ENCODE results near the gene CCDC80.

CCDC80 gene

DNA sequence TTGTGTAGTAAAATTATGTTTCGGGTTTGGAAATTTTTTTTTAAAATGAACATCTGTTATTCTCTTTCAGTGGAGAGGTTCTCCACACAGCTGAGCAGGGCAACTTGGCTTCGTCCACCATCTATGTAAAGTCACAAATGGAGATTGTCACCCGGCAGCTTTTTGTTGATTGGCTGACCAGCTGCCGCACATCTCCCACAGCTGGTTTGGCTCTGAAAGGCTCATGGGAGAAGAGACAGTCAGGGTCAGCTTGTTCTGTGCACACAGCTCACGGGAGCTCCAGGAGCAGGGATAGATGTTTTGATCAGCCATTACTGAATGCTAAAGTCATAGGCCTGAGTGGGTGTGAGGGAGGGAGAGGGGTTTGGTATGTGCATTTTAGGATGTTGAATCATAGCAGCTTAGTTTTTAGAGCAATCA lies 12.9 kb upstream of the CCDC80 start:
- TF ChIP-seq MYNN (tag by site-specific recombination; IDR thresholded peaks at IDR 0.05; ENCODE audit: borderline replicate concordance), result no peak
- TF ChIP-seq, protein P1, sequence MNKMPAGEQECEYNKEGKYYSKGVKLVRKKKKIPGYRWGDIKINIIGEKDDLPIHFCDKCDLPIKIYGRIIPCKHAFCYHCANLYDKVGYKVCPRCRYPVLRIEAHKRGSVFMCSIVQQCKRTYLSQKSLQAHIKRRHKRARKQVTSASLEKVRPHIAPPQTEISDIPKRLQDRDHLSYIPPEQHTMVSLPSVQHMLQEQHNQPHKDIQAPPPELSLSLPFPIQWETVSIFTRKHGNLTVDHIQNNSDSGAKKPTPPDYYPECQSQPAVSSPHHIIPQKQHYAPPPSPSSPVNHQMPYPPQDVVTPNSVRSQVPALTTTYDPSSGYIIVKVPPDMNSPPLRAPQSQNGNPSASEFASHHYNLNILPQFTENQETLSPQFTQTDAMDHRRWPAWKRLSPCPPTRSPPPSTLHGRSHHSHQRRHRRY (tag by site-specific recombination; IDR thresholded peaks at IDR 0.05), result no peak
- H3K27ac ChIP-seq (ENCODE audit: extremely low read depth, low read depth, low read length), result no peak overlapping the region
- H3K4me1 ChIP-seq (ENCODE audit: control insufficient read depth, insufficient read depth, low read length), result no peaks in the 10 kb centered on the region
- POLR2A ChIA-PET, result no interaction called here
- CTCF ChIA-PET, result interaction anchor here (0.8 to 1.1 kb wide), 4 partner anchors 10 to 31 kb away, joined by 3 to 4 read pairs (median 4); no protein-coding TSS in a partner anchor
- H3K36me3 ChIP-seq (ENCODE audit: control insufficient read depth in 2 of 2, insufficient read depth in 1 of 2, low read length in 2 of 2), result no peaks in the 10 kb centered on the region
- H3K9me3 ChIP-seq (ENCODE audit: control insufficient read depth, insufficient read depth, low read depth, low read length), result no peaks in the 10 kb centered on the region
- H3K4me3 ChIP-seq (ENCODE audit: low read depth, low read length), result no peak overlapping the region

DNA sequence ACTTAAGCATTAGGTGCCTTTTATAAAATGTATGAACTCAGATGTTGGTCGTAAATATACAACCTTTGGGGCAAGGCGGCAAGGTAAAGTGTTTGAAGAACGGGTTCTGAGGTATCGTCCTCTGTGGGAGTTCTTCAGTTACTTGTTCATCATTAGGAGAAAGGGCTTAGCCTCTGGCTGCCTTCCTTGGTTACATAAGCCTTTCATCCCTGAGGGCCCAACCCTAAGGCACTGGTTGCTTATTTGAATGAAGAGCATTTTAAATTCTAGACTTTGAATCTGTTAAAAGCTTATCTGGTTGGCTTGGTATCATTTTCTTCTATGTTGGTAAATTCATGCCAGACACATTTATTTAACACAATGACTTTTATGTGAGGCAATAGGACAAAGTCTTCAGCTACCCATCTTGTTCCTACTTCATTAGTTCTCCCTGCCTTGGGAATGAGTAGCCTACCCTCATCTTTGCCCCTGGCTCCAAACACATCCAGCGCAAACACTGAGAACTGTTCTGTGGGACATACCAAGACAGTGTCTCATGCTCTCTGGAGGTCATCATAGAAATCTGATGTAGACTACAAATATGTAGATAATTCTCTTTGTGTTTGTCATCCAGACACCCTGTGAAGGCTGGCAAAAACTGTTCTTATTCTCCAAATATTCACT lies 12.4 kb upstream of the CCDC80 start:
- Histone ChIP-seq H3K4me3 (ENCODE audit: low read depth, low read length) (no peak overlapping the region), H3K4me1 (ENCODE audit: control insufficient read depth, insufficient read depth, low read length) (no peaks in the 10 kb centered on the region), H3K9me3 (ENCODE audit: control insufficient read depth, insufficient read depth, low read depth, low read length) (no peaks in the 10 kb centered on the region), H3K27ac (ENCODE audit: extremely low read depth, low read depth, low read length) (no peak overlapping the region), H3K36me3 (ENCODE audit: control insufficient read depth in 2 of 2, insufficient read depth in 1 of 2, low read length in 2 of 2) (no peaks in the 10 kb centered on the region)
- TF ChIP-seq BCL11B (tag by site-specific recombination; IDR thresholded peaks at IDR 0.05; ENCODE audit: low read depth), result no peak
- TF ChIP-seq SCRT2 (tag by site-specific recombination; IDR thresholded peaks at IDR 0.05), result no peak
- TF ChIP-seq, protein P2, sequence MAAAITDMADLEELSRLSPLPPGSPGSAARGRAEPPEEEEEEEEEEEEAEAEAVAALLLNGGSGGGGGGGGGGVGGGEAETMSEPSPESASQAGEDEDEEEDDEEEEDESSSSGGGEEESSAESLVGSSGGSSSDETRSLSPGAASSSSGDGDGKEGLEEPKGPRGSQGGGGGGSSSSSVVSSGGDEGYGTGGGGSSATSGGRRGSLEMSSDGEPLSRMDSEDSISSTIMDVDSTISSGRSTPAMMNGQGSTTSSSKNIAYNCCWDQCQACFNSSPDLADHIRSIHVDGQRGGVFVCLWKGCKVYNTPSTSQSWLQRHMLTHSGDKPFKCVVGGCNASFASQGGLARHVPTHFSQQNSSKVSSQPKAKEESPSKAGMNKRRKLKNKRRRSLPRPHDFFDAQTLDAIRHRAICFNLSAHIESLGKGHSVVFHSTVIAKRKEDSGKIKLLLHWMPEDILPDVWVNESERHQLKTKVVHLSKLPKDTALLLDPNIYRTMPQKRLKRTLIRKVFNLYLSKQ (tag by site-specific recombination; IDR thresholded peaks at IDR 0.05; ENCODE audit: borderline replicate concordance), result no peak
- TF ChIP-seq ZNF777 (tag by site-specific recombination; IDR thresholded peaks at IDR 0.05; ENCODE audit: borderline replicate concordance), result no peak
- TF ChIP-seq SP7 (tag by site-specific recombination; IDR thresholded peaks at IDR 0.05), result no peak
- CTCF ChIA-PET, result interaction anchor here (0.8 to 1.1 kb wide), 4 partner anchors 10 to 31 kb away, joined by 3 to 5 read pairs (median 4); no protein-coding TSS in a partner anchor
- POLR2A ChIA-PET, result no interaction called here

DNA sequence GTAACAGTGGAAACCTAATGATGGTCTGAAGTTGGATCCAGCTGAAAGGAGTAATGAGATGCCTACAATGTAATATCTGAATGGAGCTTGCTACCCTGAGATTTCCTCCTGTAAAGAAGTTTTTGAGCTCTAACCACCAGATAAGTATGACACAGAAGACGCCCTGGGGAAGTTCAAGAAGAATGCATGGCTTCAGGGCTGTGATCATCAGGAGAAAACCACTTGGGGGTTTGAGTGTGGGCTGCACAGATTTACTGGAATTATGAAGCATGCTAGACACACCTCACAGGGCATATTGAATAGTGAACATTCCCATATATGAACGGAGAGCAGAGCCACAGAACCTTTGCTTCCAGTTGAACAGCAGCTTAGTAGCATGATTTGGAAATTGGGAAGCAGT lies 10.6 kb upstream of the CCDC80 start:
- Histone ChIP-seq H3K27ac (ENCODE audit: extremely low read depth, low read depth, low read length) (no peak overlapping the region), H3K4me1 (ENCODE audit: control insufficient read depth, insufficient read depth, low read length) (no peaks in the 10 kb centered on the region)

More for the DNA sequence above, 10.6 kb upstream of the CCDC80 start:
- ChIA-PET CTCF (interaction anchor here (0.7 to 1.7 kb wide), 2 partner anchors 8 to 69 kb away, joined by 4 to 5 read pairs; no protein-coding TSS in a partner anchor), POLR2A (interaction anchor here (0.7 kb wide), 1 partner anchor 37 kb away, joined by 4 read pairs; no protein-coding TSS in a partner anchor)
- TF ChIP-seq, protein P3, sequence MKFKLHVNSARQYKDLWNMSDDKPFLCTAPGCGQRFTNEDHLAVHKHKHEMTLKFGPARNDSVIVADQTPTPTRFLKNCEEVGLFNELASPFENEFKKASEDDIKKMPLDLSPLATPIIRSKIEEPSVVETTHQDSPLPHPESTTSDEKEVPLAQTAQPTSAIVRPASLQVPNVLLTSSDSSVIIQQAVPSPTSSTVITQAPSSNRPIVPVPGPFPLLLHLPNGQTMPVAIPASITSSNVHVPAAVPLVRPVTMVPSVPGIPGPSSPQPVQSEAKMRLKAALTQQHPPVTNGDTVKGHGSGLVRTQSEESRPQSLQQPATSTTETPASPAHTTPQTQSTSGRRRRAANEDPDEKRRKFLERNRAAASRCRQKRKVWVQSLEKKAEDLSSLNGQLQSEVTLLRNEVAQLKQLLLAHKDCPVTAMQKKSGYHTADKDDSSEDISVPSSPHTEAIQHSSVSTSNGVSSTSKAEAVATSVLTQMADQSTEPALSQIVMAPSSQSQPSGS (tag by site-specific recombination; IDR thresholded peaks at IDR 0.05; ENCODE audit: low read depth), result no peak
- TF ChIP-seq RBAK (tag by site-specific recombination; IDR thresholded peaks at IDR 0.05), result no peak
- TF ChIP-seq, protein P4, sequence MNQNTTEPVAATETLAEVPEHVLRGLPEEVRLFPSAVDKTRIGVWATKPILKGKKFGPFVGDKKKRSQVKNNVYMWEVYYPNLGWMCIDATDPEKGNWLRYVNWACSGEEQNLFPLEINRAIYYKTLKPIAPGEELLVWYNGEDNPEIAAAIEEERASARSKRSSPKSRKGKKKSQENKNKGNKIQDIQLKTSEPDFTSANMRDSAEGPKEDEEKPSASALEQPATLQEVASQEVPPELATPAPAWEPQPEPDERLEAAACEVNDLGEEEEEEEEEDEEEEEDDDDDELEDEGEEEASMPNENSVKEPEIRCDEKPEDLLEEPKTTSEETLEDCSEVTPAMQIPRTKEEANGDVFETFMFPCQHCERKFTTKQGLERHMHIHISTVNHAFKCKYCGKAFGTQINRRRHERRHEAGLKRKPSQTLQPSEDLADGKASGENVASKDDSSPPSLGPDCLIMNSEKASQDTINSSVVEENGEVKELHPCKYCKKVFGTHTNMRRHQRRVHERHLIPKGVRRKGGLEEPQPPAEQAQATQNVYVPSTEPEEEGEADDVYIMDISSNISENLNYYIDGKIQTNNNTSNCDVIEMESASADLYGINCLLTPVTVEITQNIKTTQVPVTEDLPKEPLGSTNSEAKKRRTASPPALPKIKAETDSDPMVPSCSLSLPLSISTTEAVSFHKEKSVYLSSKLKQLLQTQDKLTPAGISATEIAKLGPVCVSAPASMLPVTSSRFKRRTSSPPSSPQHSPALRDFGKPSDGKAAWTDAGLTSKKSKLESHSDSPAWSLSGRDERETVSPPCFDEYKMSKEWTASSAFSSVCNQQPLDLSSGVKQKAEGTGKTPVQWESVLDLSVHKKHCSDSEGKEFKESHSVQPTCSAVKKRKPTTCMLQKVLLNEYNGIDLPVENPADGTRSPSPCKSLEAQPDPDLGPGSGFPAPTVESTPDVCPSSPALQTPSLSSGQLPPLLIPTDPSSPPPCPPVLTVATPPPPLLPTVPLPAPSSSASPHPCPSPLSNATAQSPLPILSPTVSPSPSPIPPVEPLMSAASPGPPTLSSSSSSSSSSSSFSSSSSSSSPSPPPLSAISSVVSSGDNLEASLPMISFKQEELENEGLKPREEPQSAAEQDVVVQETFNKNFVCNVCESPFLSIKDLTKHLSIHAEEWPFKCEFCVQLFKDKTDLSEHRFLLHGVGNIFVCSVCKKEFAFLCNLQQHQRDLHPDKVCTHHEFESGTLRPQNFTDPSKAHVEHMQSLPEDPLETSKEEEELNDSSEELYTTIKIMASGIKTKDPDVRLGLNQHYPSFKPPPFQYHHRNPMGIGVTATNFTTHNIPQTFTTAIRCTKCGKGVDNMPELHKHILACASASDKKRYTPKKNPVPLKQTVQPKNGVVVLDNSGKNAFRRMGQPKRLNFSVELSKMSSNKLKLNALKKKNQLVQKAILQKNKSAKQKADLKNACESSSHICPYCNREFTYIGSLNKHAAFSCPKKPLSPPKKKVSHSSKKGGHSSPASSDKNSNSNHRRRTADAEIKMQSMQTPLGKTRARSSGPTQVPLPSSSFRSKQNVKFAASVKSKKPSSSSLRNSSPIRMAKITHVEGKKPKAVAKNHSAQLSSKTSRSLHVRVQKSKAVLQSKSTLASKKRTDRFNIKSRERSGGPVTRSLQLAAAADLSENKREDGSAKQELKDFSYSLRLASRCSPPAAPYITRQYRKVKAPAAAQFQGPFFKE (tag by site-specific recombination; IDR thresholded peaks at IDR 0.05; ENCODE audit: borderline replicate concordance), result no peak
- TF ChIP-seq ZNF585B (tag by site-specific recombination; IDR thresholded peaks at IDR 0.05), result no peak
- TF ChIP-seq, protein P5, sequence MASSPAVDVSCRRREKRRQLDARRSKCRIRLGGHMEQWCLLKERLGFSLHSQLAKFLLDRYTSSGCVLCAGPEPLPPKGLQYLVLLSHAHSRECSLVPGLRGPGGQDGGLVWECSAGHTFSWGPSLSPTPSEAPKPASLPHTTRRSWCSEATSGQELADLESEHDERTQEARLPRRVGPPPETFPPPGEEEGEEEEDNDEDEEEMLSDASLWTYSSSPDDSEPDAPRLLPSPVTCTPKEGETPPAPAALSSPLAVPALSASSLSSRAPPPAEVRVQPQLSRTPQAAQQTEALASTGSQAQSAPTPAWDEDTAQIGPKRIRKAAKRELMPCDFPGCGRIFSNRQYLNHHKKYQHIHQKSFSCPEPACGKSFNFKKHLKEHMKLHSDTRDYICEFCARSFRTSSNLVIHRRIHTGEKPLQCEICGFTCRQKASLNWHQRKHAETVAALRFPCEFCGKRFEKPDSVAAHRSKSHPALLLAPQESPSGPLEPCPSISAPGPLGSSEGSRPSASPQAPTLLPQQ (tag by site-specific recombination; IDR thresholded peaks at IDR 0.05), result no peak
- TF ChIP-seq SCRT1 (tag by site-specific recombination; IDR thresholded peaks at IDR 0.05; ENCODE audit: borderline replicate concordance), result no peak
- TF ChIP-seq ZNF747 (tag by site-specific recombination; IDR thresholded peaks at IDR 0.05), result no peak
- Histone ChIP-seq H3K9me3 (ENCODE audit: control insufficient read depth, insufficient read depth, low read depth, low read length) (no peaks in the 10 kb centered on the region), H3K36me3 (ENCODE audit: control insufficient read depth in 2 of 2, insufficient read depth in 1 of 2, low read length in 2 of 2) (no peaks in the 10 kb centered on the region), H3K4me3 (ENCODE audit: low read depth, low read length) (no peak overlapping the region)
